HEK293 (cell line): Measurements from ENCODE around the gene NPC1.

ENCODE experiments used
- KLF10 ChIP-seq: fragments of 450-650 bp; IDR thresholded peaks from 2 replicates; pipeline ENCODE4 v1.5.1; 2018; ENCODE audit warnings: missing biosample characterization, mild to moderate bottlenecking, missing genetic modification characterization
- KLF16 ChIP-seq: fragments of 450-650 bp; formaldehyde crosslinking; IDR thresholded peaks from 2 replicates; pipeline ENCODE4 v1.5.1; 2017; ENCODE audit warnings: missing biosample characterization, missing genetic modification characterization
- KLF8 ChIP-seq: fragments of 450-650 bp; formaldehyde crosslinking; IDR thresholded peaks from 2 replicates; pipeline ENCODE4 v1.5.1; 2016; ENCODE audit warnings: missing biosample characterization, missing genetic modification characterization
- TRIM28 ChIP-seq: IDR thresholded peaks from 2 replicates; pipeline ENCODE4 v1.6.1; 2011; ENCODE audit warnings: low read length, control low read depth, borderline replicate concordance
- ZBTB48 ChIP-seq: fragments of 450-650 bp; formaldehyde crosslinking; IDR thresholded peaks from 2 replicates; pipeline ENCODE4 v1.5.1; 2016; ENCODE audit warnings: missing biosample characterization, missing genetic modification characterization
- ZBTB8A ChIP-seq: fragments of 450-650 bp; formaldehyde crosslinking; IDR thresholded peaks from 2 replicates; pipeline ENCODE4 v1.5.1; 2016; ENCODE audit warnings: missing biosample characterization, missing genetic modification characterization
- ZNF2 ChIP-seq: fragments of 450-650 bp; formaldehyde crosslinking; IDR thresholded peaks from 2 replicates; pipeline ENCODE4 v1.5.1; 2016; ENCODE audit warnings: missing biosample characterization, missing genetic modification characterization
- ZNF311 ChIP-seq: fragments of 450-650 bp; formaldehyde crosslinking; IDR thresholded peaks from 2 replicates; pipeline ENCODE4 v1.5.1; 2017; ENCODE audit warnings: missing biosample characterization, missing genetic modification characterization, borderline replicate concordance
- ZNF558 ChIP-seq: fragments of 450-650 bp; formaldehyde crosslinking; IDR thresholded peaks from 2 replicates; pipeline ENCODE4 v1.5.1; 2016; ENCODE audit warnings: missing biosample characterization, missing genetic modification characterization
- ZNF626 ChIP-seq: fragments of 450-650 bp; sonication (Bioruptor Pico); formaldehyde crosslinking; IDR thresholded peaks from 2 replicates; pipeline ENCODE4 v1.5.1; 2018; ENCODE audit warnings: missing biosample characterization, missing genetic modification characterization, inconsistent platforms
- ZNF777 ChIP-seq: fragments of 450-650 bp; formaldehyde crosslinking; IDR thresholded peaks from 2 replicates; pipeline ENCODE4 v1.5.1; 2017; ENCODE audit warnings: missing biosample characterization, missing genetic modification characterization, borderline replicate concordance
- ZNF843 ChIP-seq: fragments of 450-650 bp; formaldehyde crosslinking; IDR thresholded peaks from 2 replicates; pipeline ENCODE4 v1.5.1; 2016; ENCODE audit warnings: missing biosample characterization, missing genetic modification characterization
- TF ChIP-seq, protein P1 (sequence below): fragments of 450-650 bp; formaldehyde crosslinking; conservative IDR thresholded peaks from 2 replicates; pipeline ENCODE4 v1.5.1; 2016; ENCODE audit warnings: low read depth, missing biosample characterization, missing genetic modification characterization
- TF ChIP-seq, protein P2 (sequence below): fragments of 450-650 bp; formaldehyde crosslinking; IDR thresholded peaks from 2 replicates; pipeline ENCODE4 v1.5.1; 2016; ENCODE audit warnings: missing biosample characterization, missing genetic modification characterization
- TF ChIP-seq, protein P3 (sequence below): fragments of 450-650 bp; formaldehyde crosslinking; IDR thresholded peaks from 2 replicates; pipeline ENCODE4 v1.5.1; 2016; ENCODE audit warnings: missing biosample characterization, missing genetic modification characterization, borderline replicate concordance
- TF ChIP-seq, protein P4 (sequence below): fragments of 450-650 bp; formaldehyde crosslinking; IDR thresholded peaks from 2 replicates; pipeline ENCODE4 v1.5.1; 2016; ENCODE audit warnings: missing biosample characterization, missing genetic modification characterization
- TF ChIP-seq, protein P5 (sequence below): fragments of 450-650 bp; formaldehyde crosslinking; IDR thresholded peaks from 2 replicates; pipeline ENCODE4 v1.5.1; 2016; ENCODE audit warnings: missing biosample characterization, missing genetic modification characterization
- TF ChIP-seq, protein P6 (sequence below): fragments of 450-650 bp; formaldehyde crosslinking; conservative IDR thresholded peaks from 2 replicates; pipeline ENCODE4 v1.5.1; 2016; ENCODE audit warnings: low read depth, missing biosample characterization, missing genetic modification characterization

NPC1 gene

DNA sequence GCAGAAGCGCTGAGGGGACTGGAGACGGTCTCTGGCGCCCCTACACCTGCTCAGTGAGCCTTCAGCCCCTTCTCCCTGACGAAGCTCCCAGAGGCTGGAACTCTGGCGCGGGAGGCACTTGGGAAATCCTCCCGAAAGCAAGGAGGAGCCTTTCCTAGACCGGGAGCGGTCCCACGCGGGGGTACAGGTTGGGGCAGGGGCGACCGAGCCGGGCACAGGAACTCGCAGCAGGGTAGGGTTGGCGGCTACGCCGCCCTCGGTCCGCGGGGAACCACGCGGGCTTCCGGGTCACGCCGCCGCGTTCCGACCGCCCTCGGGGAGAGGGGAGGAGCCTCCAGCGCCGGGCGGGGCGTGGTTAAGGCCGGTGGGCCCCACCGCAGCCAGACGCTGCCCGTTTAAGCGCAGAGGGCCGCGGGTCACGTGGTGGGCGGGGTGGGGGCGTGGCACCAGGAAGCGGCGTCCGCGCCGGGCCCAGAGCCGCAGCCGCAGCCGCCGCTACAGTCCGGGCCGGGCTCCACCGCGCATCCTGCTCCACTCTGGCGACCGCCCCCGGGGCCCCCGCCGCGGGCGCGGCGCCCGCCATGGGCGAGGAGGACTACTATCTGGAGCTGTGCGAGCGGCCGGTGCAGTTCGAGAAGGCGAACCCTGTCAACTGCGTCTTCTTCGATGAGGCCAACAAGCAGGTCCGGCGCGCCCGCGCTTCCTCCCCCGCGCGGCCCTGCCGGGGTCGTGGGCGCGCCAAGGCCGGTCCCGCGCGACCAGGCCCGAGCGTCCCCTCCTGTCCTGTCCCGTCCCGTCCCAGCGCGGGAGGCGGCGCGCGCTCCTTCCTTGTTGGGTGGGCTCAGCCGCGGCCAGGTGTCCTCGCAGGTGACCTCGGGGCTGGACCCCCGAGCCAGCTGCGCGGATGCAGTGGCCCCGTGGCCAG, 83.0 kb downstream of the NPC1 start, which contains the start of gene RMC1 (continued):
- TF ChIP-seq, protein P1, sequence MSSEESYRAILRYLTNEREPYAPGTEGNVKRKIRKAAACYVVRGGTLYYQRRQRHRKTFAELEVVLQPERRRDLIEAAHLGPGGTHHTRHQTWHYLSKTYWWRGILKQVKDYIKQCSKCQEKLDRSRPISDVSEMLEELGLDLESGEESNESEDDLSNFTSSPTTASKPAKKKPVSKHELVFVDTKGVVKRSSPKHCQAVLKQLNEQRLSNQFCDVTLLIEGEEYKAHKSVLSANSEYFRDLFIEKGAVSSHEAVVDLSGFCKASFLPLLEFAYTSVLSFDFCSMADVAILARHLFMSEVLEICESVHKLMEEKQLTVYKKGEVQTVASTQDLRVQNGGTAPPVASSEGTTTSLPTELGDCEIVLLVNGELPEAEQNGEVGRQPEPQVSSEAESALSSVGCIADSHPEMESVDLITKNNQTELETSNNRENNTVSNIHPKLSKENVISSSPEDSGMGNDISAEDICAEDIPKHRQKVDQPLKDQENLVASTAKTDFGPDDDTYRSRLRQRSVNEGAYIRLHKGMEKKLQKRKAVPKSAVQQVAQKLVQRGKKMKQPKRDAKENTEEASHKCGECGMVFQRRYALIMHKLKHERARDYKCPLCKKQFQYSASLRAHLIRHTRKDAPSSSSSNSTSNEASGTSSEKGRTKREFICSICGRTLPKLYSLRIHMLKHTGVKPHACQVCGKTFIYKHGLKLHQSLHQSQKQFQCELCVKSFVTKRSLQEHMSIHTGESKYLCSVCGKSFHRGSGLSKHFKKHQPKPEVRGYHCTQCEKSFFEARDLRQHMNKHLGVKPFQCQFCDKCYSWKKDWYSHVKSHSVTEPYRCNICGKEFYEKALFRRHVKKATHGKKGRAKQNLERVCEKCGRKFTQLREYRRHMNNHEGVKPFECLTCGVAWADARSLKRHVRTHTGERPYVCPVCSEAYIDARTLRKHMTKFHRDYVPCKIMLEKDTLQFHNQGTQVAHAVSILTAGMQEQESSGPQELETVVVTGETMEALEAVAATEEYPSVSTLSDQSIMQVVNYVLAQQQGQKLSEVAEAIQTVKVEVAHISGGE (tag by site-specific recombination) = peak; percentile 91
- TF ChIP-seq KLF10 (peak; percentile 99), ZBTB8A (tag by site-specific recombination) (peak; percentile 86), ZNF626 (tag by site-specific recombination) (no peak), ZNF558 (tag by site-specific recombination) (no peak), ZNF777 (tag by site-specific recombination) (peak; percentile 73; the same call in 1 of the 2 replicates), KLF16 (tag by site-specific recombination) (peak; percentile 53), ZBTB48 (tag by site-specific recombination) (peak; percentile 85; the same call in 1 of the 2 replicates), ZNF843 (no peak), TRIM28 (no peak), ZNF2 (tag by site-specific recombination) (no peak), ZNF311 (tag by site-specific recombination) (no peak), KLF8 (tag by site-specific recombination) (peak; percentile 81; the same call in 1 of the 2 replicates)
- TF ChIP-seq, protein P2, sequence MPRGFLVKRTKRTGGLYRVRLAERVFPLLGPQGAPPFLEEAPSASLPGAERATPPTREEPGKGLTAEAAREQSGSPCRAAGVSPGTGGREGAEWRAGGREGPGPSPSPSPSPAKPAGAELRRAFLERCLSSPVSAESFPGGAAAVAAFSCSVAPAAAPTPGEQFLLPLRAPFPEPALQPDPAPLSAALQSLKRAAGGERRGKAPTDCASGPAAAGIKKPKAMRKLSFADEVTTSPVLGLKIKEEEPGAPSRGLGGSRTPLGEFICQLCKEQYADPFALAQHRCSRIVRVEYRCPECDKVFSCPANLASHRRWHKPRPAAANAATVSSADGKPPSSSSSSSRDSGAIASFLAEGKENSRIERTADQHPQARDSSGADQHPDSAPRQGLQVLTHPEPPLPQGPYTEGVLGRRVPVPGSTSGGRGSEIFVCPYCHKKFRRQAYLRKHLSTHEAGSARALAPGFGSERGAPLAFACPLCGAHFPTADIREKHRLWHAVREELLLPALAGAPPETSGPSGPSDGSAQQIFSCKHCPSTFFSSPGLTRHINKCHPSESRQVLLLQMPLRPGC (tag by site-specific recombination) = 0 out of 2 replicates have a peak, but pooled peaks have one; percentile 21
- TF ChIP-seq, protein P3, sequence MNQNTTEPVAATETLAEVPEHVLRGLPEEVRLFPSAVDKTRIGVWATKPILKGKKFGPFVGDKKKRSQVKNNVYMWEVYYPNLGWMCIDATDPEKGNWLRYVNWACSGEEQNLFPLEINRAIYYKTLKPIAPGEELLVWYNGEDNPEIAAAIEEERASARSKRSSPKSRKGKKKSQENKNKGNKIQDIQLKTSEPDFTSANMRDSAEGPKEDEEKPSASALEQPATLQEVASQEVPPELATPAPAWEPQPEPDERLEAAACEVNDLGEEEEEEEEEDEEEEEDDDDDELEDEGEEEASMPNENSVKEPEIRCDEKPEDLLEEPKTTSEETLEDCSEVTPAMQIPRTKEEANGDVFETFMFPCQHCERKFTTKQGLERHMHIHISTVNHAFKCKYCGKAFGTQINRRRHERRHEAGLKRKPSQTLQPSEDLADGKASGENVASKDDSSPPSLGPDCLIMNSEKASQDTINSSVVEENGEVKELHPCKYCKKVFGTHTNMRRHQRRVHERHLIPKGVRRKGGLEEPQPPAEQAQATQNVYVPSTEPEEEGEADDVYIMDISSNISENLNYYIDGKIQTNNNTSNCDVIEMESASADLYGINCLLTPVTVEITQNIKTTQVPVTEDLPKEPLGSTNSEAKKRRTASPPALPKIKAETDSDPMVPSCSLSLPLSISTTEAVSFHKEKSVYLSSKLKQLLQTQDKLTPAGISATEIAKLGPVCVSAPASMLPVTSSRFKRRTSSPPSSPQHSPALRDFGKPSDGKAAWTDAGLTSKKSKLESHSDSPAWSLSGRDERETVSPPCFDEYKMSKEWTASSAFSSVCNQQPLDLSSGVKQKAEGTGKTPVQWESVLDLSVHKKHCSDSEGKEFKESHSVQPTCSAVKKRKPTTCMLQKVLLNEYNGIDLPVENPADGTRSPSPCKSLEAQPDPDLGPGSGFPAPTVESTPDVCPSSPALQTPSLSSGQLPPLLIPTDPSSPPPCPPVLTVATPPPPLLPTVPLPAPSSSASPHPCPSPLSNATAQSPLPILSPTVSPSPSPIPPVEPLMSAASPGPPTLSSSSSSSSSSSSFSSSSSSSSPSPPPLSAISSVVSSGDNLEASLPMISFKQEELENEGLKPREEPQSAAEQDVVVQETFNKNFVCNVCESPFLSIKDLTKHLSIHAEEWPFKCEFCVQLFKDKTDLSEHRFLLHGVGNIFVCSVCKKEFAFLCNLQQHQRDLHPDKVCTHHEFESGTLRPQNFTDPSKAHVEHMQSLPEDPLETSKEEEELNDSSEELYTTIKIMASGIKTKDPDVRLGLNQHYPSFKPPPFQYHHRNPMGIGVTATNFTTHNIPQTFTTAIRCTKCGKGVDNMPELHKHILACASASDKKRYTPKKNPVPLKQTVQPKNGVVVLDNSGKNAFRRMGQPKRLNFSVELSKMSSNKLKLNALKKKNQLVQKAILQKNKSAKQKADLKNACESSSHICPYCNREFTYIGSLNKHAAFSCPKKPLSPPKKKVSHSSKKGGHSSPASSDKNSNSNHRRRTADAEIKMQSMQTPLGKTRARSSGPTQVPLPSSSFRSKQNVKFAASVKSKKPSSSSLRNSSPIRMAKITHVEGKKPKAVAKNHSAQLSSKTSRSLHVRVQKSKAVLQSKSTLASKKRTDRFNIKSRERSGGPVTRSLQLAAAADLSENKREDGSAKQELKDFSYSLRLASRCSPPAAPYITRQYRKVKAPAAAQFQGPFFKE (tag by site-specific recombination) = no peak
- TF ChIP-seq, protein P4, sequence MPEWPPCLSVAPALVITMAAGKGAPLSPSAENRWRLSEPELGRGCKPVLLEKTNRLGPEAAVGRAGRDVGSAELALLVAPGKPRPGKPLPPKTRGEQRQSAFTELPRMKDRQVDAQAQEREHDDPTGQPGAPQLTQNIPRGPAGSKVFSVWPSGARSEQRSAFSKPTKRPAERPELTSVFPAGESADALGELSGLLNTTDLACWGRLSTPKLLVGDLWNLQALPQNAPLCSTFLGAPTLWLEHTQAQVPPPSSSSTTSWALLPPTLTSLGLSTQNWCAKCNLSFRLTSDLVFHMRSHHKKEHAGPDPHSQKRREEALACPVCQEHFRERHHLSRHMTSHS (tag by site-specific recombination) = no peak
- TF ChIP-seq, protein P5, sequence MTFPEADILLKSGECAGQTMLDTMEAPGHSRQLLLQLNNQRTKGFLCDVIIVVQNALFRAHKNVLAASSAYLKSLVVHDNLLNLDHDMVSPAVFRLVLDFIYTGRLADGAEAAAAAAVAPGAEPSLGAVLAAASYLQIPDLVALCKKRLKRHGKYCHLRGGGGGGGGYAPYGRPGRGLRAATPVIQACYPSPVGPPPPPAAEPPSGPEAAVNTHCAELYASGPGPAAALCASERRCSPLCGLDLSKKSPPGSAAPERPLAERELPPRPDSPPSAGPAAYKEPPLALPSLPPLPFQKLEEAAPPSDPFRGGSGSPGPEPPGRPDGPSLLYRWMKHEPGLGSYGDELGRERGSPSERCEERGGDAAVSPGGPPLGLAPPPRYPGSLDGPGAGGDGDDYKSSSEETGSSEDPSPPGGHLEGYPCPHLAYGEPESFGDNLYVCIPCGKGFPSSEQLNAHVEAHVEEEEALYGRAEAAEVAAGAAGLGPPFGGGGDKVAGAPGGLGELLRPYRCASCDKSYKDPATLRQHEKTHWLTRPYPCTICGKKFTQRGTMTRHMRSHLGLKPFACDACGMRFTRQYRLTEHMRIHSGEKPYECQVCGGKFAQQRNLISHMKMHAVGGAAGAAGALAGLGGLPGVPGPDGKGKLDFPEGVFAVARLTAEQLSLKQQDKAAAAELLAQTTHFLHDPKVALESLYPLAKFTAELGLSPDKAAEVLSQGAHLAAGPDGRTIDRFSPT (tag by site-specific recombination) = peak; percentile 68
- TF ChIP-seq, protein P6, sequence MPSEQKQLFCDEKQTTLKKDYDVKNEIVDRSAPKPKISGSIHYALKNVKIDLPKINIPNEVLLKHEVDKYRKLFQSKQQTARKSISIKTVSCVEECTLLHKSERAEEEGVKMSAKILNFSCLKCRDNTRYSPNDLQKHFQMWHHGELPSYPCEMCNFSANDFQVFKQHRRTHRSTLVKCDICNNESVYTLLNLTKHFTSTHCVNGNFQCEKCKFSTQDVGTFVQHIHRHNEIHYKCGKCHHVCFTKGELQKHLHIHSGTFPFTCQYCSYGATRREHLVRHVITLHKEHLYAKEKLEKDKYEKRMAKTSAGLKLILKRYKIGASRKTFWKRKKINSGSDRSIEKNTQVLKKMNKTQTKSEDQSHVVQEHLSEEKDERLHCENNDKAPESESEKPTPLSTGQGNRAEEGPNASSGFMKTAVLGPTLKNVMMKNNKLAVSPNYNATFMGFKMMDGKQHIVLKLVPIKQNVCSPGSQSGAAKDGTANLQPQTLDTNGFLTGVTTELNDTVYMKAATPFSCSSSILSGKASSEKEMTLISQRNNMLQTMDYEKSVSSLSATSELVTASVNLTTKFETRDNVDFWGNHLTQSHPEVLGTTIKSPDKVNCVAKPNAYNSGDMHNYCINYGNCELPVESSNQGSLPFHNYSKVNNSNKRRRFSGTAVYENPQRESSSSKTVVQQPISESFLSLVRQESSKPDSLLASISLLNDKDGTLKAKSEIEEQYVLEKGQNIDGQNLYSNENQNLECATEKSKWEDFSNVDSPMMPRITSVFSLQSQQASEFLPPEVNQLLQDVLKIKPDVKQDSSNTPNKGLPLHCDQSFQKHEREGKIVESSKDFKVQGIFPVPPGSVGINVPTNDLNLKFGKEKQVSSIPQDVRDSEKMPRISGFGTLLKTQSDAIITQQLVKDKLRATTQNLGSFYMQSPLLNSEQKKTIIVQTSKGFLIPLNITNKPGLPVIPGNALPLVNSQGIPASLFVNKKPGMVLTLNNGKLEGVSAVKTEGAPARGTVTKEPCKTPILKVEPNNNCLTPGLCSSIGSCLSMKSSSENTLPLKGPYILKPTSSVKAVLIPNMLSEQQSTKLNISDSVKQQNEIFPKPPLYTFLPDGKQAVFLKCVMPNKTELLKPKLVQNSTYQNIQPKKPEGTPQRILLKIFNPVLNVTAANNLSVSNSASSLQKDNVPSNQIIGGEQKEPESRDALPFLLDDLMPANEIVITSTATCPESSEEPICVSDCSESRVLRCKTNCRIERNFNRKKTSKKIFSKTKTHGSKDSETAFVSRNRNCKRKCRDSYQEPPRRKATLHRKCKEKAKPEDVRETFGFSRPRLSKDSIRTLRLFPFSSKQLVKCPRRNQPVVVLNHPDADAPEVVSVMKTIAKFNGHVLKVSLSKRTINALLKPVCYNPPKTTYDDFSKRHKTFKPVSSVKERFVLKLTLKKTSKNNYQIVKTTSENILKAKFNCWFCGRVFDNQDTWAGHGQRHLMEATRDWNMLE (tag by site-specific recombination) = 0 out of 2 replicates have a peak, but pooled peaks have one; percentile 23
